ENCODE measurements around the gene UBE2U.

DNA sequence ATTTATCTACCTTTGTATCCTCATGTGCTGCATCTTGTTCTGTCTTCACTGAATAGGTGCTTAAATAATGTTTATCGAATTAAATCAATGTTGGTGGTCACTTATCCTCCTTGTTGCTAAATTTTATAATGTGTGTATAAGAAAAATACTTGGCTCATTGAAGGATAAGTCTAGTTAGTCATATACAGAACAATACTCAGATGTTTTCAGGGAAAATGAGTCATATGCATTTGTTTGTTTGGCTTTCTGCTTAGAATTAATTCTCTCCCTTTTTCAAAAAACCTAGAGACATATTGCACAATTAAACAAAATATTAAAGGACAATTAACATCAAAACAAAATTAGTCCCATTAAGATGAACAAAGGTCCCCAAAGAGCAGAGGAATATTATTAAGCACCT, 89.0 kb downstream of the UBE2U start:
- TF ChIP-seq, protein P1, sequence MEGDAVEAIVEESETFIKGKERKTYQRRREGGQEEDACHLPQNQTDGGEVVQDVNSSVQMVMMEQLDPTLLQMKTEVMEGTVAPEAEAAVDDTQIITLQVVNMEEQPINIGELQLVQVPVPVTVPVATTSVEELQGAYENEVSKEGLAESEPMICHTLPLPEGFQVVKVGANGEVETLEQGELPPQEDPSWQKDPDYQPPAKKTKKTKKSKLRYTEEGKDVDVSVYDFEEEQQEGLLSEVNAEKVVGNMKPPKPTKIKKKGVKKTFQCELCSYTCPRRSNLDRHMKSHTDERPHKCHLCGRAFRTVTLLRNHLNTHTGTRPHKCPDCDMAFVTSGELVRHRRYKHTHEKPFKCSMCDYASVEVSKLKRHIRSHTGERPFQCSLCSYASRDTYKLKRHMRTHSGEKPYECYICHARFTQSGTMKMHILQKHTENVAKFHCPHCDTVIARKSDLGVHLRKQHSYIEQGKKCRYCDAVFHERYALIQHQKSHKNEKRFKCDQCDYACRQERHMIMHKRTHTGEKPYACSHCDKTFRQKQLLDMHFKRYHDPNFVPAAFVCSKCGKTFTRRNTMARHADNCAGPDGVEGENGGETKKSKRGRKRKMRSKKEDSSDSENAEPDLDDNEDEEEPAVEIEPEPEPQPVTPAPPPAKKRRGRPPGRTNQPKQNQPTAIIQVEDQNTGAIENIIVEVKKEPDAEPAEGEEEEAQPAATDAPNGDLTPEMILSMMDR (tag by site-specific recombination; IDR thresholded peaks at IDR 0.05): no peak
- TF ChIP-seq GLIS1 (tag by site-specific recombination; IDR thresholded peaks at IDR 0.05) (no peak), ZNF354C (tag by site-specific recombination; IDR thresholded peaks at IDR 0.05; ENCODE audit: borderline replicate concordance, low read depth) (no peak), ZNF791 (tag by site-specific recombination; IDR thresholded peaks at IDR 0.05) (no peak), BCL11A (tag by site-specific recombination; IDR thresholded peaks at IDR 0.05; ENCODE audit: low read depth) (no peak), ZBTB17 (tag by site-specific recombination; IDR thresholded peaks at IDR 0.05) (no peak), ZNF548 (tag by site-specific recombination; IDR thresholded peaks at IDR 0.05) (no peak), ZNF175 (tag by site-specific recombination; IDR thresholded peaks at IDR 0.05) (no peak), ZNF174 (tag by site-specific recombination; IDR thresholded peaks at IDR 0.05) (no peak), YY1 (tag by site-specific recombination; IDR thresholded peaks at IDR 0.05) (no peak), KLF1 (tag by site-specific recombination; IDR thresholded peaks at IDR 0.05) (no peak)
